Measurements from ENCODE around the gene SERPINB6. TPM values are rescaled to one million over a fixed set of nuclear protein-coding genes. Genes with fewer than 3 reads are reported as not detected.
"Not testable (repeated sequence)": the region's sequence is repeated elsewhere in the genome, so short reads cannot be mapped to it uniquely, and the experiment has no call there.

SERPINB6 gene
- total RNA-seq, 2 experiments from 2014 or later = 13.2 TPM; not detected in 1

GRCh38 chr6:3009930-3010329, 38.6 kb upstream of the SERPINB6 start:
- H4K20me1 ChIP-seq (ENCODE audit: insufficient read depth, low read length) = no peaks in the 10 kb centered on the region
- no peaks in the 10 kb centered on the region for H3K9me2 ChIP-seq (ENCODE audit: insufficient read depth, low read length)
- CTCF ChIA-PET (ENCODE audit: unreplicated experiment) = no interaction called here
- H3K79me2 ChIP-seq (ENCODE audit: insufficient read depth, low read depth, low read length) = no peaks in the 10 kb centered on the region
- POLR2A ChIA-PET = interaction anchor here (3.0 kb wide), 1 partner anchor 16 kb away, joined by 14 read pairs; no protein-coding TSS in a partner anchor
- H3K4me3 ChIP-seq (ENCODE audit: low read depth, low read length, poor library complexity, severe bottlenecking) = no peak overlapping the region
- intact Hi-C loops (cut with micrococcal nuclease; ENCODE audit: unreplicated experiment) = no loop called here
- TF ChIP-seq CTCF (conservative IDR thresholded peaks at IDR 0.05; ENCODE audit: low read length) (no peak), EZH2phosphoT487 (IDR thresholded peaks at IDR 0.05; ENCODE audit: borderline replicate concordance, low read depth, low read length) (no peak)
- H3K9me3 ChIP-seq (ENCODE audit: low read length) = peaks cover 25% of the 10 kb centered on the region
- H3K36me3 ChIP-seq (ENCODE audit: insufficient read depth, low read length) = peaks cover 54% of the 10 kb centered on the region
- no TSS peak for BruUV-seq (replicated peaks)
- H2AFZ ChIP-seq (ENCODE audit: low read length) = no peak overlapping the region
- no peaks in the 10 kb centered on the region for H3K4me1 ChIP-seq (ENCODE audit: insufficient read depth, low read length, poor library complexity, severe bottlenecking)
- no peak overlapping the region for H3K4me2 ChIP-seq (ENCODE audit: low read length)
- DNase-seq (ENCODE audit: low spot score) = no peak
- H3K27ac ChIP-seq (ENCODE audit: low read depth, low read length, poor library complexity, severe bottlenecking) = no peak overlapping the region

GRCh38 chr6:3008712-3009265, 37.4 kb upstream of the SERPINB6 start:
- CTCF ChIA-PET (ENCODE audit: unreplicated experiment); H2AFZ ChIP-seq (ENCODE audit: low read length); DNase-seq (ENCODE audit: low spot score); H3K4me1 ChIP-seq (ENCODE audit: insufficient read depth, low read length, poor library complexity, severe bottlenecking); H3K4me3 ChIP-seq (ENCODE audit: low read depth, low read length, poor library complexity, severe bottlenecking); BruUV-seq (replicated peaks); H3K27ac ChIP-seq (ENCODE audit: low read depth, low read length, poor library complexity, severe bottlenecking); H3K9me2 ChIP-seq (ENCODE audit: insufficient read depth, low read length); H3K4me2 ChIP-seq (ENCODE audit: low read length); H4K20me1 ChIP-seq (ENCODE audit: insufficient read depth, low read length); intact Hi-C loops (cut with micrococcal nuclease; ENCODE audit: unreplicated experiment); H3K79me2 ChIP-seq (ENCODE audit: insufficient read depth, low read depth, low read length): not testable (repeated sequence)
- POLR2A ChIA-PET = interaction anchor here (0.7 kb wide), 1 partner anchor 193 kb away, joined by 3 read pairs; no protein-coding TSS in a partner anchor
- H3K36me3 ChIP-seq (ENCODE audit: insufficient read depth, low read length) = peaks cover 57% of the 10 kb centered on the region
- peaks cover 25% of the 10 kb centered on the region for H3K9me3 ChIP-seq (ENCODE audit: low read length)

GRCh38 chr6:3007571-3007970, 36.2 kb upstream of the SERPINB6 start:
- no peaks in the 10 kb centered on the region for H4K20me1 ChIP-seq (ENCODE audit: insufficient read depth, low read length)
- H3K9me3 ChIP-seq (ENCODE audit: low read length) = peaks cover 24% of the 10 kb centered on the region
- intact Hi-C loops (cut with micrococcal nuclease; ENCODE audit: unreplicated experiment) = no loop called here
- no peak overlapping the region for H3K27ac ChIP-seq (ENCODE audit: low read depth, low read length, poor library complexity, severe bottlenecking)
- ChIA-PET POLR2A (interaction anchor here (0.7 to 1.0 kb wide), 2 partner anchors 17 to 19 kb away, joined by 3 read pairs; no protein-coding TSS in a partner anchor), CTCF (ENCODE audit: unreplicated experiment) (no interaction called here)
- H3K4me2 ChIP-seq (ENCODE audit: low read length) = no peak overlapping the region
- H3K4me1 ChIP-seq (ENCODE audit: insufficient read depth, low read length, poor library complexity, severe bottlenecking) = no peaks in the 10 kb centered on the region
- H2AFZ ChIP-seq (ENCODE audit: low read length) = no peak overlapping the region
- DNase-seq (ENCODE audit: low spot score) = no peak
- no peak overlapping the region for H3K4me3 ChIP-seq (ENCODE audit: low read depth, low read length, poor library complexity, severe bottlenecking)
- no peaks in the 10 kb centered on the region for H3K79me2 ChIP-seq (ENCODE audit: insufficient read depth, low read depth, low read length)
- peaks cover 48% of the 10 kb centered on the region for H3K36me3 ChIP-seq (ENCODE audit: insufficient read depth, low read length)
- no peak for TF ChIP-seq CTCF (conservative IDR thresholded peaks at IDR 0.05; ENCODE audit: low read length)
- no peak for TF ChIP-seq EZH2phosphoT487 (IDR thresholded peaks at IDR 0.05; ENCODE audit: borderline replicate concordance, low read depth, low read length)
- no peaks in the 10 kb centered on the region for H3K9me2 ChIP-seq (ENCODE audit: insufficient read depth, low read length)
- no TSS peak for BruUV-seq (replicated peaks)

All from OCI-LY7 (cell line).